ENCODE results near the gene DTHD1. TPM values are rescaled to one million over a fixed set of nuclear protein-coding genes. Genes with fewer than 3 reads are reported as not detected.

DTHD1 gene
- total RNA-seq: 3.4 TPM

- no peaks in the 10 kb centered on the region for H3K9me3 ChIP-seq (ENCODE audit: low read depth, low read length)
- H3K27me3 ChIP-seq (ENCODE audit: insufficient read depth, low read length): no peaks in the 10 kb centered on the region
- H3K4me3 ChIP-seq (ENCODE audit: low read length): peak within 1 kb of the TSS; percentile 22
- H3K4me1 ChIP-seq (ENCODE audit: insufficient read depth, low read length): peaks cover 6% of the 10 kb centered on the region
Observed at GRCh38 chr4:36281384-36282106, at the start of gene DTHD1. DTHD1 (plus strand) TSS chr4:36281616; CDS start chr4:36281759, 143 bp downstream.

DNA sequence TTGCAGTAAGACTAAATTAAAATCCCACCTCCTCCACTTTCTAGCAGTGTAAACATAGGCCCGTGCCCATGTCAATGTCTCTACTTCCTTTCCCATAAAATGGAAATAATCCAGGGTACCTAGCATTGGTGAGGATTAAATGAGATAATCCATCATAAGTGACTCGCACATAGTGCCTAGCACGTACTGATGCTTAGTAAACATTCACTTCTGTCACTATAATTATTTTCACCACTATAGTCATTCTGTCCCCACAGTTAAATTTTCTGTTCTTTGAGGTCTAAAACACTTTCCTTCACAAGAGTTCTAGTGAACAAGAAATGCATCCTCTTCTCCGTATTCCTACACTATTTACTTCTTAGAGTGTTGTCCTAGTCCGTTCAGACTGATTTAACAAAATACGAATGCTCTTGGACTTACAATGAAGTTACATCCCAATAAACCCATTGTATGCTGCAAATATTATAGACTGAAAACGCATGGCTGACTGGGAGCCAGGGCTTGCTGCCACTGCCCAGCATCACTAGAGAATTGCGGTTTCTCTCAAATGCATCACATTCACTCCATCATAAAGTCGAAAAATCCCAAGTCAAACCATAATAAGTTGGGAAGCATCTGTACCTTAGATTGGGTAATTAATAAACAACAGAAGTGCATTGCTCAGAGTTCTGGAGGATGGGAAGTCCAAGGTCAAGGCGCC is 47.7 kb upstream of the DTHD1 start:
- H3K4me3 ChIP-seq (ENCODE audit: low read length): no peak overlapping the region
- H3K4me1 ChIP-seq (ENCODE audit: insufficient read depth, low read length): peaks cover 11% of the 10 kb centered on the region
- H3K9me3 ChIP-seq (ENCODE audit: low read depth, low read length): peaks cover 5% of the 10 kb centered on the region
- H3K27me3 ChIP-seq (ENCODE audit: insufficient read depth, low read length): no peaks in the 10 kb centered on the region

- Histone ChIP-seq H3K4me3 (ENCODE audit: low read length) (no peak overlapping the region), H3K4me1 (ENCODE audit: insufficient read depth, low read length) (peaks cover 11% of the 10 kb centered on the region), H3K9me3 (ENCODE audit: low read depth, low read length) (peaks cover 5% of the 10 kb centered on the region), H3K27me3 (ENCODE audit: insufficient read depth, low read length) (no peaks in the 10 kb centered on the region)
Observed at GRCh38 chr4:36235306-36235705, 46.1 kb upstream of the DTHD1 start.

- H3K4me3 ChIP-seq (ENCODE audit: low read length): no peak overlapping the region
- peaks cover 5% of the 10 kb centered on the region for H3K9me3 ChIP-seq (ENCODE audit: low read depth, low read length)
- peaks cover 12% of the 10 kb centered on the region for H3K4me1 ChIP-seq (ENCODE audit: insufficient read depth, low read length)
- no peaks in the 10 kb centered on the region for H3K27me3 ChIP-seq (ENCODE audit: insufficient read depth, low read length)
Observed at GRCh38 chr4:36236159-36236558, 45.3 kb upstream of the DTHD1 start.

DNA sequence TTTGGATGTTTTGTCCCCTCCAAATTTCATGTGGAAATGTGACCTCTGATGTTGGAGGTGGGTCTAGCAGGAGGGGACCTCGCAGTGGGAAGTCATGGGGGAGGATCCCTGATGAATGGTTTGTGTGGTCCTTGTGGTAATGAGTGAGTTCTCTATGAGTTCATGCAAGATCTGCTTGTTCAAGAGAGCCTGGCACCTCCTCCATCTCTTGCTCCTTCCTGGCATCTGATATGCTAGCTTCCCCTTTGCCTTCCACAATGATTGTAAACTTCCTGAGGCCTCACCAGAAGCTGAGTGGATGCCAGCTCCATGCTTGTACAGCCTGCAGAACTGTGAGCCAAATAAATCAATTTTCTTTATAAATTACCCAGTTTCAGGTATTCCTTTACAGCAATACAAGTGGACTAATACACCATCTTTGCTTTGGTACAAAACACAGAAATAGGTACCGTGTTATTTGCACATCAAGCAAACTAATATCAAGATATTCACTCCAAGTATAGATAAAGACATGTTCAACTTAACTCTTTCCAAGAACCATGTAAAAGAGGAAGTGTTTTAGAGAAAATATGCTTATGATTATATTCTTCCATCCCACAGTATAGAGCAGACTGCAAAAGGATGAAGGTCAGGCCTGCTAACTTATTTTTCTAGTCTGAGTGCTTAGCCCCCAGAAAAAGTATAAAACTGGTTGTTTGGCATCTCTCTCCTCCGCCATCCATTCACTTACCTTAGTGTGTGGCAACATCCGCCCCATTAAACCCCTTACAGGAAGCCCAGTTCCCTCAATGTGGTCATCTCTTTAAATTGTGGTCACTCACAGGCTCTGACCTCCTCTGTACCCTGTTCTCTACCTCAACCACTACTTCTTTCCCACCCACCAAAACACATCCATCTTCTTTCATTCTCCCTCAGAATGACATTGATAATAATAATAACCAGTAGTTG is 43.8 kb upstream of the DTHD1 start:
- H3K4me3 ChIP-seq (ENCODE audit: low read length): no peak overlapping the region
- H3K9me3 ChIP-seq (ENCODE audit: low read depth, low read length): peaks cover 5% of the 10 kb centered on the region
- peaks cover 14% of the 10 kb centered on the region for H3K4me1 ChIP-seq (ENCODE audit: insufficient read depth, low read length)
- no peaks in the 10 kb centered on the region for H3K27me3 ChIP-seq (ENCODE audit: insufficient read depth, low read length)

- H3K4me3 ChIP-seq (ENCODE audit: low read length): peak overlapping the region; percentile 85
- H3K27me3 ChIP-seq (ENCODE audit: insufficient read depth, low read length): no peaks in the 10 kb centered on the region
- peaks cover 15% of the 10 kb centered on the region for H3K4me1 ChIP-seq (ENCODE audit: insufficient read depth, low read length)
- peaks cover 5% of the 10 kb centered on the region for H3K9me3 ChIP-seq (ENCODE audit: low read depth, low read length)
Observed at GRCh38 chr4:36241771-36242170, 39.6 kb upstream of the DTHD1 start.

DNA sequence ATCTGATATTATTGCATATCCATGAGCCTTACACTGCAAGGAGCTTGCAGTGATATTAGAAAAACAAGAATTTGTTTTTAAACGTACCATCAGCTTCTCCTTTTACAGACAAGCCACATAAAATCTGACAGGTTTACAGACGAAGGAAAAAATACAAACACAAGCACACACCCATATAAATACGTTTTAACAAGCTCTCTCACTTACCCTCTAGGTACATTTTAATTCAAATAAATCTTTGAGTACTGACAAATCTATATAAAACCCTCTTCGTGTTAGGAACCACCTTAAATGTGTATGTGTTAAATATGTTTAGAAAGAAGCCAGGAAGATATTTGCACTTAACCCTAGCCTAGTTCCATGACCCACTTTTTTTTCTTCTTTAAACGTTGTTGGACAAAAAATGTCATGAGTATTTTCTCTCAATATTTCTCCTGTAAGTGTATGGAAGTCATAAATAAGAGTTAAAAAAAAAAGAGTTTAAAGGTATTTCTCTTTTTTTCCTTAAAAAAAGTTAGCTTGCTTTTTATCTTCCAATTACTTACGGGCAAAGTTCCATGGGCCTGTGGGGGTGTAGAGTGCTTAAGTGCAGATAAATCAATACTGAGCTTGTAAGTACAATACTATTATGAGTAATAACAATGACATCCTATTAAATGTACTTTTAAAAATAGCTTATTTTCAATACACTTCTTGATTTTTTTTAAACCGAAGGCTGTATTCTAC is 38.6 kb upstream of the DTHD1 start:
- no peaks in the 10 kb centered on the region for H3K9me3 ChIP-seq (ENCODE audit: low read depth, low read length)
- peak overlapping the region; percentile 85 for H3K4me3 ChIP-seq (ENCODE audit: low read length)
- no peaks in the 10 kb centered on the region for H3K27me3 ChIP-seq (ENCODE audit: insufficient read depth, low read length)
- peaks cover 10% of the 10 kb centered on the region for H3K4me1 ChIP-seq (ENCODE audit: insufficient read depth, low read length)

- H3K4me3 ChIP-seq (ENCODE audit: low read length): peak overlapping the region; percentile 85
- H3K27me3 ChIP-seq (ENCODE audit: insufficient read depth, low read length): no peaks in the 10 kb centered on the region
Observed at GRCh38 chr4:36243355-36244256, 37.8 kb upstream of the DTHD1 start.

GRCh38 chr4:36244257-36245082 is 36.9 kb upstream of the DTHD1 start, which contains the start of gene ARAP2:
ARAP2 (minus strand) TSS chr4:36244514; CDS start chr4:36229486, 15,028 bp downstream.
- Histone ChIP-seq H3K27me3 (ENCODE audit: insufficient read depth, low read length) (no peaks in the 10 kb centered on the region), H3K9me3 (ENCODE audit: low read depth, low read length) (no peaks in the 10 kb centered on the region), H3K4me3 (ENCODE audit: low read length) (peak within 1 kb of the TSS; percentile 85), H3K4me1 (ENCODE audit: insufficient read depth, low read length) (peaks cover 10% of the 10 kb centered on the region)

More at GRCh38 chr4:36243355-36244256, 37.8 kb upstream of the DTHD1 start:
- H3K9me3 ChIP-seq (ENCODE audit: low read depth, low read length): no peaks in the 10 kb centered on the region
- peaks cover 10% of the 10 kb centered on the region for H3K4me1 ChIP-seq (ENCODE audit: insufficient read depth, low read length)

DNA sequence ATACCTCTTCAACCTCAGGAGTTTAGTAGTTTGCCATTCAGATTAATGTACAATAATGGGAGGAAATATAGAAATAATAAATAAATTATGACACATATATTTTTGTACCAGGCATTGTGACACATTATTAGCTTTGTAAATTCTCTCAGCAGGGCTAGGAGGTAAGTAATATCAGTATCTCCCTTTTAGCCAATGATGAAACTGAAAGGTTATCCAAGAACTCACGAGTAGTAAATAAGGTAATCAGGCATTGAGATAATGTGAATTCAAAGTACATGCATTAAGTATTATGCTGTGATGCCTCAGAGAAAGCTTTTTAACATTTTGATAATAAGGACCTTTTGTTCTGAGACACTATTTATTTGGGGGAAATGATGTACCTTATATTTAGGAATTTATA is 31.8 kb upstream of the DTHD1 start:
- H3K27me3 ChIP-seq (ENCODE audit: insufficient read depth, low read length): no peaks in the 10 kb centered on the region
- no peak overlapping the region for H3K4me3 ChIP-seq (ENCODE audit: low read length)
- H3K4me1 ChIP-seq (ENCODE audit: insufficient read depth, low read length): peaks cover 12% of the 10 kb centered on the region
- H3K9me3 ChIP-seq (ENCODE audit: low read depth, low read length): no peaks in the 10 kb centered on the region

DNA sequence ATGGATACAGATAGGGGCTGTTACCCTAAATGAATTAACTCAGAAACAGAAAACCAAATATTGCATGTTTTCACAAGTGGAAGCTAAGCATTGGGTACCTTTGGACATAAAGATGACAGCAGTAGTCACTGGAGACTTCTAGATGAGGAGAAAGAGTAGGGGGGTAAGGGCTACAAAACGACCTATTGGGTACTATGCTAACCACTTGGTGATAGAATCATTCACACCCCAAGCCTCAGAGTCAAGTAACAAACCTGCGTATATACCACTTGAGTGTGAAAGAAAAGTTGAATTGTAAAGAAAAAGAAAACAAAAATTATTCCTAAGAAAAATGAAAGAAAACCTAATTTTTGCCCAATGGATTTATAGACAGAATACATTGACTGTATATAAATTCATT is 29.4 kb upstream of the DTHD1 start:
- Histone ChIP-seq H3K27me3 (ENCODE audit: insufficient read depth, low read length) (no peaks in the 10 kb centered on the region), H3K9me3 (ENCODE audit: low read depth, low read length) (no peaks in the 10 kb centered on the region), H3K4me1 (ENCODE audit: insufficient read depth, low read length) (peaks cover 26% of the 10 kb centered on the region), H3K4me3 (ENCODE audit: low read length) (no peak overlapping the region)

DNA sequence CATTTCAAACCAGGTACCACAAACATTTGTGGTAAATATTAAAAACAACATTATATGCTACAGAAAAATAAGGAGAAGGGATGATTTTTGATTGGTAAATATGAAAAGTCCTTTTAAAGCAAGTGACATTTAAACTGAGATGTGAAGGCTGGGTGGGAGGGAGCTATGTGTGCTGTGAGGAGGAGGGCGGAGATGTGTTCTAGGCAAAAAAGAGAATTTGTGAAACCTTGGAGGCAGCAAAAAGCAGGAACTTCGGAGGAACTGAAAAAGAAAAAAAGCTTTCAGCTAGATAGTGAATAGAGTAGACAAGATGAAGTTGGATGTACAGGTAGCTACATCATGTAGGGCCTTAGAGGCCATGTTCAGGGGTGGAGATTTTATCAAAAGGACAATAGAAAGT is 27.0 kb upstream of the DTHD1 start:
- Histone ChIP-seq H3K27me3 (ENCODE audit: insufficient read depth, low read length) (no peaks in the 10 kb centered on the region), H3K4me3 (ENCODE audit: low read length) (no peak overlapping the region), H3K4me1 (ENCODE audit: insufficient read depth, low read length) (peaks cover 26% of the 10 kb centered on the region), H3K9me3 (ENCODE audit: low read depth, low read length) (no peaks in the 10 kb centered on the region)

DNA sequence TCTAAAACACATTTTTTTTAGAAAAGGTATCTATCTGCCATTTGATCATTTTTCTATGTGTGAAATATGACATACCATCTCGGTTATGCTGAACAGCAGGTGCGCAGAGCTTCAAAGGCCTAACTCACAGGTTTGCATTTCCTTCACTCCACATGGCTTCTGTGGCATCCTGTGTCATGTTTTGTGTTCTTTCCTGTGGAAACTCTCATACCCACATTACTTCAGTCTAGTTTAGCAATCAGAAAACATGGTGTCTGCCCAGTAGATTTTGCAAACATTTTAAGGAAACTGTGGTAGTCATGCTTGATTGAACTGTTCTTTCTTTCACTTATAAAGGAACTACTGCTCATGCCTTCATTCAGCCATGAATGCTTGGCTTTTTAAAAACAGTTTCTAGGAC is 25.8 kb upstream of the DTHD1 start:
- Histone ChIP-seq H3K9me3 (ENCODE audit: low read depth, low read length) (no peaks in the 10 kb centered on the region), H3K4me1 (ENCODE audit: insufficient read depth, low read length) (peaks cover 26% of the 10 kb centered on the region), H3K27me3 (ENCODE audit: insufficient read depth, low read length) (no peaks in the 10 kb centered on the region), H3K4me3 (ENCODE audit: low read length) (no peak overlapping the region)

All from mononuclear cell (primary cell).